ENCODE results near the gene ICAM5. TPM values are rescaled to one million over a fixed set of nuclear protein-coding genes. Genes with fewer than 3 reads are reported as not detected.

ICAM5 gene
- total RNA-seq, 2 experiments from 2014 or later = 0.41 to 0.84 TPM

GRCh38 chr19:10258080-10258710 is 31.6 kb upstream of the ICAM5 start:
- H3K4me3 Mint-ChIP-seq = no peak overlapping the region
- DNase-seq = no peak
- no peaks in the 10 kb centered on the region for H3K9me3 Mint-ChIP-seq (ENCODE audit: low read depth)
- peaks cover 42% of the 10 kb centered on the region for H3K36me3 Mint-ChIP-seq
- peaks cover 47% of the 10 kb centered on the region for H3K4me1 Mint-ChIP-seq
- peak overlapping the region; percentile 44 for H3K27ac Mint-ChIP-seq
- H3K27me3 Mint-ChIP-seq = no peaks in the 10 kb centered on the region
- no peak for ATAC-seq
- CTCF ChIA-PET = interaction anchor here (0.6 to 14.8 kb wide), 46 partner anchors 8 to 327 kb away, joined by 3 to 339 read pairs (median 4); partner anchors contain the start of genes CDC37, ICAM1, ICAM4 and ICAM5

GRCh38 chr19:10259162-10259905 is 30.4 kb upstream of the ICAM5 start:
- no peaks in the 10 kb centered on the region for H3K27me3 Mint-ChIP-seq
- CTCF ChIA-PET = interaction anchor here (0.6 to 14.8 kb wide), 55 partner anchors 9 to 329 kb away, joined by 3 to 339 read pairs (median 4); partner anchors contain the start of genes CDC37, ICAM1, ICAM4 and ICAM5
- peak overlapping the region; percentile 67 for H3K27ac Mint-ChIP-seq
- H3K4me1 Mint-ChIP-seq = peaks cover 37% of the 10 kb centered on the region
- H3K36me3 Mint-ChIP-seq = peaks cover 35% of the 10 kb centered on the region
- H3K9me3 Mint-ChIP-seq (ENCODE audit: low read depth) = no peaks in the 10 kb centered on the region
- ATAC-seq (peak; percentile 78), DNase-seq (peak; percentile 96)
- no peak overlapping the region for H3K4me3 Mint-ChIP-seq

- H3K4me1 Mint-ChIP-seq = peaks cover 32% of the 10 kb centered on the region
- ATAC-seq (peak; percentile 50), DNase-seq (peak; percentile 60)
- CTCF ChIA-PET = interaction anchor here (0.8 to 14.8 kb wide), 25 partner anchors 9 to 439 kb away, joined by 3 to 339 read pairs (median 6); partner anchors contain the start of genes CDC37, DNMT1, ICAM1 and ICAM4
- no peaks in the 10 kb centered on the region for H3K27me3 Mint-ChIP-seq
- no peak overlapping the region for H3K4me3 Mint-ChIP-seq
- peak overlapping the region; percentile 81 for H3K27ac Mint-ChIP-seq
- H3K36me3 Mint-ChIP-seq = peaks cover 28% of the 10 kb centered on the region
- no peaks in the 10 kb centered on the region for H3K9me3 Mint-ChIP-seq (ENCODE audit: low read depth)
These were observed 29.6 kb upstream of the ICAM5 start for GRCh38 chr19:10260141-10260584.

- no peak overlapping the region for H3K4me3 Mint-ChIP-seq
- DNase-seq (no peak), ATAC-seq (no peak)
- no peaks in the 10 kb centered on the region for H3K27me3 Mint-ChIP-seq
- no peaks in the 10 kb centered on the region for H3K9me3 Mint-ChIP-seq (ENCODE audit: low read depth)
- CTCF ChIA-PET = interaction anchor here (1.2 to 14.8 kb wide), 3 partner anchors 8 to 162 kb away, joined by 4 to 339 read pairs (median 6); partner anchors contain the start of gene ICAM1
- peaks cover 25% of the 10 kb centered on the region for H3K4me1 Mint-ChIP-seq
- H3K36me3 Mint-ChIP-seq = peaks cover 11% of the 10 kb centered on the region
- no peak overlapping the region for H3K27ac Mint-ChIP-seq
These were observed 27.0 kb upstream of the ICAM5 start for GRCh38 chr19:10262771-10263170.

- no peak overlapping the region for H3K4me3 Mint-ChIP-seq
- ATAC-seq (no peak), DNase-seq (no peak)
- CTCF ChIA-PET = interaction anchor here (0.7 to 7.5 kb wide), 6 partner anchors 9 to 286 kb away, joined by 3 to 320 read pairs (median 62); partner anchors contain the start of gene TYK2
- peaks cover 17% of the 10 kb centered on the region for H3K4me1 Mint-ChIP-seq
- no peaks in the 10 kb centered on the region for H3K36me3 Mint-ChIP-seq
- H3K27ac Mint-ChIP-seq = no peak overlapping the region
- no peaks in the 10 kb centered on the region for H3K27me3 Mint-ChIP-seq
- H3K9me3 Mint-ChIP-seq (ENCODE audit: low read depth) = no peaks in the 10 kb centered on the region
These were observed 23.0 kb upstream of the ICAM5 start for GRCh38 chr19:10266706-10267105.

- no peak overlapping the region for H3K4me3 Mint-ChIP-seq
- H3K27ac Mint-ChIP-seq = no peak overlapping the region
- ATAC-seq = no peak
- peaks cover 27% of the 10 kb centered on the region for H3K4me1 Mint-ChIP-seq
- no peaks in the 10 kb centered on the region for H3K27me3 Mint-ChIP-seq
- no peaks in the 10 kb centered on the region for H3K9me3 Mint-ChIP-seq (ENCODE audit: low read depth)
- H3K36me3 Mint-ChIP-seq = peaks cover 4% of the 10 kb centered on the region
- DNase-seq = no peak
- CTCF ChIA-PET = interaction anchor here (0.6 to 7.5 kb wide), 9 partner anchors 10 to 124 kb away, joined by 3 to 320 read pairs (median 27); partner anchors contain the start of genes MRPL4 and TYK2
These were observed 21.7 kb upstream of the ICAM5 start for GRCh38 chr19:10268071-10268470.

- H3K9me3 Mint-ChIP-seq (ENCODE audit: low read depth) = no peaks in the 10 kb centered on the region
- CTCF ChIA-PET = interaction anchor here (0.7 to 7.5 kb wide), 33 partner anchors 10 to 339 kb away, joined by 3 to 320 read pairs (median 5); partner anchors contain the start of genes CDC37, ICAM4, ICAM5 and KRI1
- H3K4me1 Mint-ChIP-seq = peaks cover 32% of the 10 kb centered on the region
- peak; percentile 93 for DNase-seq
- no peaks in the 10 kb centered on the region for H3K27me3 Mint-ChIP-seq
- peak; percentile 68 for ATAC-seq
- H3K36me3 Mint-ChIP-seq = peaks cover 8% of the 10 kb centered on the region
- H3K4me3 Mint-ChIP-seq = peak overlapping the region; percentile 81
- peak overlapping the region; percentile 89 for H3K27ac Mint-ChIP-seq
These were observed 20.2 kb upstream of the ICAM5 start for GRCh38 chr19:10269333-10270179.

GRCh38 chr19:10270180-10270615 is 19.6 kb upstream of the ICAM5 start:
- Mint-ChIP-seq H3K9me3 (ENCODE audit: low read depth) (no peaks in the 10 kb centered on the region), H3K36me3 (peaks cover 15% of the 10 kb centered on the region), H3K4me3 (peak overlapping the region; percentile 81), H3K4me1 (peaks cover 36% of the 10 kb centered on the region), H3K27me3 (no peaks in the 10 kb centered on the region), H3K27ac (peak overlapping the region; percentile 89)
- ATAC-seq = peak; percentile 60
- peak; percentile 93 for DNase-seq
- CTCF ChIA-PET = interaction anchor here (0.7 to 7.5 kb wide), 27 partner anchors 9 to 340 kb away, joined by 3 to 320 read pairs (median 8); partner anchors contain the start of genes CDC37, ICAM4, ICAM5 and MRPL4

- Mint-ChIP-seq H3K27ac (peak within 1 kb of the TSS; percentile 89), H3K9me3 (ENCODE audit: low read depth) (no peaks in the 10 kb centered on the region), H3K27me3 (no peaks in the 10 kb centered on the region), H3K4me1 (peaks cover 39% of the 10 kb centered on the region), H3K36me3 (peaks cover 18% of the 10 kb centered on the region), H3K4me3 (peak within 1 kb of the TSS; percentile 81)
- peak; percentile 67 for ATAC-seq
- peak; percentile 91 for DNase-seq
- CTCF ChIA-PET = interaction anchor here (0.7 to 7.5 kb wide), 31 partner anchors 8 to 340 kb away, joined by 3 to 320 read pairs (median 6); partner anchors contain the start of genes CDC37, ICAM4, ICAM5 and MRPL4
These were observed 18.9 kb upstream of the ICAM5 start, which contains the start of gene ICAM1 for GRCh38 chr19:10270616-10271394. ICAM1 (plus strand) TSS chr19:10271120; CDS start chr19:10271160, 40 bp downstream.

GRCh38 chr19:10271543-10272086 is 18.1 kb upstream of the ICAM5 start:
- Mint-ChIP-seq H3K9me3 (ENCODE audit: low read depth) (no peaks in the 10 kb centered on the region), H3K27ac (peak overlapping the region; percentile 89), H3K27me3 (no peaks in the 10 kb centered on the region), H3K36me3 (peaks cover 18% of the 10 kb centered on the region), H3K4me1 (peaks cover 39% of the 10 kb centered on the region), H3K4me3 (peak overlapping the region; percentile 81)
- peak; percentile 4 for ATAC-seq
- peak; percentile 57 for DNase-seq
- CTCF ChIA-PET = interaction anchor here (0.7 to 7.5 kb wide), 25 partner anchors 8 to 341 kb away, joined by 3 to 320 read pairs (median 8); partner anchors contain the start of genes CDC37, ICAM4, ICAM5 and MRPL4

GRCh38 chr19:10274589-10274988 is 15.2 kb upstream of the ICAM5 start:
- H3K27ac Mint-ChIP-seq = peak overlapping the region; percentile 14
- DNase-seq (no peak), ATAC-seq (no peak)
- H3K27me3 Mint-ChIP-seq = no peaks in the 10 kb centered on the region
- CTCF ChIA-PET = interaction anchor here (1.1 to 2.3 kb wide), 4 partner anchors 14 to 59 kb away, joined by 3 to 9 read pairs (median 4); partner anchors contain the start of genes ICAM5 and RAVER1
- H3K36me3 Mint-ChIP-seq = peaks cover 30% of the 10 kb centered on the region
- peaks cover 51% of the 10 kb centered on the region for H3K4me1 Mint-ChIP-seq
- H3K9me3 Mint-ChIP-seq (ENCODE audit: low read depth) = no peaks in the 10 kb centered on the region
- H3K4me3 Mint-ChIP-seq = no peak overlapping the region

All from activated CD8-positive, alpha-beta memory T cell treated with anti-CD3 and anti-CD28 coated beads, Interleukin-2, amount 10 ng/mL, durations not matched to agents 7 days and 5 days (primary cell).